HCT116 (cell line): ENCODE results near the gene NOX4. TPM values are rescaled to one million over a fixed set of nuclear protein-coding genes. Genes with fewer than 3 reads are reported as not detected.
"Not testable (repeated sequence)": the region's sequence is repeated elsewhere in the genome, so short reads cannot be mapped to it uniquely, and the experiment has no call there.

Experiments used
- ATAC-seq: fragments of 200-7000 bp; cut with Tn5 transposase; 2 replicates; pipeline ENCODE4 v1.9.1; 2020; ENCODE audit warnings: mild to moderate bottlenecking, moderate library complexity
- BruUV-seq: library from RNA; stranded (reverse); fragments of 400-500 nt; replicated peaks from 2 replicates; lab custom pipeline; 2021; lab: Mats Ljungman, UMichigan
- CTCF ChIA-PET: fragments of 300-600 bp; sonication (Branson Sonifier 250); formaldehyde crosslinking; loops from one replicate; lab custom pipeline; 2021; ENCODE audit warnings: antibody characterized with exemption; lab: Charles Lee
- POLR2A ChIA-PET: fragments of 300-600, 350-600 bp; sonication (Branson Sonifier 250); formaldehyde crosslinking; loops from one replicate; lab custom pipeline; 2021; ENCODE audit warnings: antibody characterized with exemption; lab: Charles Lee
- RAD21 ChIA-PET, 2 experiments: fragments of 300-600 bp; sonication (Branson Sonifier 250); formaldehyde crosslinking; loops; one replicate each; lab custom pipeline; 2023; ENCODE audit warnings: low total read pairs in 2 of 2; ENCODE audit not compliant: uncharacterized antibody in 2 of 2, unreplicated experiment in 2 of 2, low non-redundant PET in 1 of 2; lab: Charles Lee
- DNase-seq: peaks from one replicate; pipeline ENCODE4 v3.0.0-alpha.2; 2010; ENCODE audit warnings: low read depth, low spot score
- H2AFZ ChIP-seq: fragments of 200-600 bp; shearing (Covaris generic), sonication (generic); 2 replicates; pipeline ENCODE4 v1.6.1; 2017; ENCODE audit warnings: low read depth, mixed run types, mixed read lengths, antibody characterized with exemption, low read length; ENCODE audit not compliant: poor library complexity, severe bottlenecking
- H3K27ac ChIP-seq: 2 replicates; pipeline ENCODE4 v1.5.1; 2012; ENCODE audit warnings: low read depth, low read length
- H3K27me3 ChIP-seq: fragments of 200-600 bp; sonication (generic); 2 replicates; pipeline ENCODE4 v1.6.1; 2016; ENCODE audit warnings: mixed run types, low read length, mixed read lengths; ENCODE audit not compliant: insufficient read depth
- H3K36me3 ChIP-seq, 2 experiments: fragments of 200-500 bp in 1 of 2; fragments of 200-600 bp in 1 of 2; sonication (Bioruptor generic) in 1 of 2; sonication (generic) in 1 of 2; 2 replicates each; pipeline versions ENCODE4 v1.5.1 to v1.6.1; 2014 to 2016; ENCODE audit warnings: low read length in 2 of 2, inconsistent platforms in 1 of 2, mixed read lengths in 1 of 2, mixed run types in 1 of 2; ENCODE audit not compliant: insufficient read depth in 2 of 2, control insufficient read depth in 1 of 2
- H3K4me1 ChIP-seq, 2 experiments: fragments of 200-600 bp in 1 of 2; sonication (generic) in 1 of 2; 2 replicates each; pipeline versions ENCODE4 v1.5.1 to v1.6.1; 2012 to 2017; ENCODE audit warnings: low read length in 2 of 2, inconsistent platforms in 1 of 2, mild to moderate bottlenecking in 1 of 2, mixed read lengths in 1 of 2, mixed run types in 1 of 2, moderate library complexity in 1 of 2; ENCODE audit not compliant: insufficient read depth in 2 of 2, control insufficient read depth in 1 of 2
- H3K4me2 ChIP-seq: fragments of 200-600 bp; sonication (generic); 2 replicates; pipeline ENCODE4 v1.6.1; 2017; ENCODE audit warnings: mixed run types, low read length, mixed read lengths
- H3K4me3 ChIP-seq, 2 experiments: fragments of 200-600 bp in 1 of 2; sonication (generic) in 1 of 2; replicated peaks in 1 of 2; 2 replicates each; pipeline ENCODE4 v1.5.1; 2011 to 2016; ENCODE audit warnings: low read length in 2 of 2, control low read depth in 1 of 2, low read depth in 1 of 2, mild to moderate bottlenecking in 1 of 2, mixed read lengths in 1 of 2, mixed run types in 1 of 2
- H3K79me2 ChIP-seq: fragments of 200-600 bp; sonication (generic); 2 replicates; pipeline ENCODE4 v1.6.1; 2017; ENCODE audit warnings: mild to moderate bottlenecking, mixed run types, low read length, moderate library complexity, mixed read lengths; ENCODE audit not compliant: insufficient read depth
- H3K9ac ChIP-seq: fragments of 200-600 bp; sonication (generic); 2 replicates; pipeline ENCODE4 v1.6.1; 2016; ENCODE audit warnings: low read length, mixed read lengths
- H3K9me2 ChIP-seq: fragments of 200-600 bp; sonication (generic), shearing (Covaris generic); 2 replicates; pipeline ENCODE4 v1.6.1; 2017; ENCODE audit warnings: mixed run types, mild to moderate bottlenecking, moderate library complexity; ENCODE audit not compliant: insufficient read depth
- H3K9me3 ChIP-seq, 2 experiments: fragments of 200-500 bp in 1 of 2; fragments of 200-600 bp in 1 of 2; sonication (Bioruptor generic) in 1 of 2; sonication (generic) in 1 of 2; 2 replicates each; pipeline ENCODE4 v1.6.1; 2014 to 2017; ENCODE audit warnings: low read length in 2 of 2, mixed read lengths in 2 of 2, inconsistent platforms in 1 of 2, low read depth in 1 of 2, mild to moderate bottlenecking in 1 of 2, mixed run types in 1 of 2, moderate library complexity in 1 of 2; ENCODE audit not compliant: control insufficient read depth in 1 of 2, insufficient read depth in 1 of 2
- H4K20me1 ChIP-seq: fragments of 200-600 bp; sonication (generic), shearing (Covaris generic); 2 replicates; pipeline ENCODE4 v1.6.1; 2017; ENCODE audit warnings: mixed run types, mild to moderate bottlenecking, moderate library complexity; ENCODE audit not compliant: insufficient read depth
- CTCF ChIP-seq, 3 experiments: fragments of 200-600 bp in 1 of 3; sonication (generic) in 1 of 3; IDR thresholded peaks in 2 of 3; conservative IDR thresholded peaks in 1 of 3; 2 replicates each; pipeline ENCODE4 v1.5.1; 2012 to 2017; ENCODE audit warnings: low read depth in 2 of 3, low read length in 2 of 3, antibody characterized with exemption in 1 of 3, borderline replicate concordance in 1 of 3, control low read depth in 1 of 3, mild to moderate bottlenecking in 1 of 3, mixed read lengths in 1 of 3, mixed run types in 1 of 3, moderate library complexity in 1 of 3; ENCODE audit not compliant: insufficient read depth in 1 of 3
- EGR1 ChIP-seq: IDR thresholded peaks from 2 replicates; pipeline ENCODE4 v1.6.1; 2012; ENCODE audit warnings: low read depth
- EZH2 ChIP-seq: fragments of 200-600 bp; sonication (generic); IDR thresholded peaks from 2 replicates; pipeline ENCODE4 v1.6.1; 2017; ENCODE audit warnings: antibody characterized with exemption, mixed run types
- MAX ChIP-seq: IDR thresholded peaks from 2 replicates; pipeline ENCODE4 v1.6.1; 2012
- REST ChIP-seq: IDR thresholded peaks from 2 replicates; pipeline ENCODE4 v1.6.1; 2012; ENCODE audit warnings: low read depth
- SP1 ChIP-seq: IDR thresholded peaks from 2 replicates; pipeline ENCODE4 v1.6.1; 2012; ENCODE audit warnings: low read depth
- ZBTB33 ChIP-seq: IDR thresholded peaks from 2 replicates; pipeline ENCODE4 v1.6.1; 2011; ENCODE audit warnings: mild to moderate bottlenecking, low read length, moderate library complexity; ENCODE audit not compliant: insufficient replicate concordance; ENCODE audit errors: extremely low read depth
- intact Hi-C: fragments of 100-400 bp; cut with micrococcal nuclease; formaldehyde crosslinking; loops from 2 replicates; pipeline ENCODE4 v1.10.0; 2022
- total RNA-seq: library from RNA; stranded (reverse); gene quantifications from one replicate; pipeline ENCODE4 v1.2.1, GENCODE V29; 2021; ENCODE audit not compliant: unreplicated experiment

NOX4 gene
- total RNA-seq, 1 experiment from 2014 or later: not detected

- H3K27ac ChIP-seq, H3K36me3 ChIP-seq, H3K9me3 ChIP-seq, H3K9ac ChIP-seq, CTCF ChIA-PET, H3K4me3 ChIP-seq, intact Hi-C loops, H3K9me2 ChIP-seq, H3K4me1 ChIP-seq, H3K79me2 ChIP-seq, RAD21 ChIA-PET, DNase-seq, H4K20me1 ChIP-seq, H3K4me2 ChIP-seq, ATAC-seq, H3K27me3 ChIP-seq, BruUV-seq, H2AFZ ChIP-seq, POLR2A ChIA-PET: not testable (repeated sequence)
These were observed 126.3 kb downstream of the NOX4 start for GRCh38 chr11:89364856-89365255.

GRCh38 chr11:89361734-89362133, 129.4 kb downstream of the NOX4 start:
- TF ChIP-seq EZH2 (no peak), EGR1 (no peak), CTCF (IDR thresholded peaks at IDR 0.05 in 2 of 3, conservative IDR thresholded peaks at IDR 0.05 in 1 of 3; ENCODE audit: borderline replicate concordance in 1 of 3, insufficient read depth in 1 of 3, low read depth in 2 of 3, low read length in 2 of 3) (no peak), SP1 (no peak), MAX (no peak), REST (no peak), ZBTB33 (no peak)
- no peaks in the 10 kb centered on the region for H3K79me2 ChIP-seq
- H4K20me1 ChIP-seq: no peaks in the 10 kb centered on the region
- no peak overlapping the region for H3K4me3 ChIP-seq
- no peak overlapping the region for H3K27ac ChIP-seq
- ChIA-PET RAD21 (no interaction called here), CTCF (no interaction called here), POLR2A (no interaction called here)
- no peaks in the 10 kb centered on the region for H3K4me1 ChIP-seq
- H2AFZ ChIP-seq: no peak overlapping the region
- H3K9me2 ChIP-seq: no peaks in the 10 kb centered on the region
- no peaks in the 10 kb centered on the region for H3K9me3 ChIP-seq
- no peak overlapping the region for H3K4me2 ChIP-seq
- intact Hi-C loops: no loop called here
- no peak for ATAC-seq
- no peak overlapping the region for H3K9ac ChIP-seq
- DNase-seq: no peak
- no TSS peak for BruUV-seq
- H3K36me3 ChIP-seq: no peaks in the 10 kb centered on the region
- H3K27me3 ChIP-seq: no peaks in the 10 kb centered on the region; the same call in 1 of the 2 replicates
